ENCODE results near the gene FRMD3.

GRCh38 chr9:83521011-83521410 lies 17.2 kb downstream of the FRMD3 start:
- TF ChIP-seq, protein P1, sequence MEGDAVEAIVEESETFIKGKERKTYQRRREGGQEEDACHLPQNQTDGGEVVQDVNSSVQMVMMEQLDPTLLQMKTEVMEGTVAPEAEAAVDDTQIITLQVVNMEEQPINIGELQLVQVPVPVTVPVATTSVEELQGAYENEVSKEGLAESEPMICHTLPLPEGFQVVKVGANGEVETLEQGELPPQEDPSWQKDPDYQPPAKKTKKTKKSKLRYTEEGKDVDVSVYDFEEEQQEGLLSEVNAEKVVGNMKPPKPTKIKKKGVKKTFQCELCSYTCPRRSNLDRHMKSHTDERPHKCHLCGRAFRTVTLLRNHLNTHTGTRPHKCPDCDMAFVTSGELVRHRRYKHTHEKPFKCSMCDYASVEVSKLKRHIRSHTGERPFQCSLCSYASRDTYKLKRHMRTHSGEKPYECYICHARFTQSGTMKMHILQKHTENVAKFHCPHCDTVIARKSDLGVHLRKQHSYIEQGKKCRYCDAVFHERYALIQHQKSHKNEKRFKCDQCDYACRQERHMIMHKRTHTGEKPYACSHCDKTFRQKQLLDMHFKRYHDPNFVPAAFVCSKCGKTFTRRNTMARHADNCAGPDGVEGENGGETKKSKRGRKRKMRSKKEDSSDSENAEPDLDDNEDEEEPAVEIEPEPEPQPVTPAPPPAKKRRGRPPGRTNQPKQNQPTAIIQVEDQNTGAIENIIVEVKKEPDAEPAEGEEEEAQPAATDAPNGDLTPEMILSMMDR (IDR thresholded peaks at IDR 0.05; ENCODE audit: extremely low read depth in 1 of 2, insufficient read depth in 1 of 2, low read depth in 1 of 2, low read length in 2 of 2): no peak
- TF ChIP-seq EZH2 (IDR thresholded peaks at IDR 0.05; ENCODE audit: borderline replicate concordance, low read depth, low read length, severe bottlenecking): no peak
- no peak for TF ChIP-seq POLR2A (IDR thresholded peaks at IDR 0.05; ENCODE audit: low read depth, low read length)
- TF ChIP-seq POLR2AphosphoS5 (IDR thresholded peaks at IDR 0.05; ENCODE audit: insufficient read depth, low read depth, low read length): no peak
- no peak for TF ChIP-seq JUN (IDR thresholded peaks at IDR 0.05; ENCODE audit: borderline replicate concordance, insufficient read depth, insufficient read length, low read depth)
- TF ChIP-seq FOS (IDR thresholded peaks at IDR 0.05; ENCODE audit: borderline replicate concordance, insufficient read depth, low read length): no peak

Measured in endothelial cell of umbilical vein (primary cell).